HS-27A (cell line): ENCODE data around the gene GMDS.

Experiments used
- DNase-seq: peaks from one replicate; pipeline ENCODE4 v3.0.0-alpha.2; 2012; ENCODE audit warnings: low read depth, missing footprints

GMDS gene

GRCh38 chr6:1590580-1590979 is 654.8 kb downstream of the GMDS start:
- DNase-seq, result no peak

- no peak for DNase-seq
These were observed 656.2 kb downstream of the GMDS start for GRCh38 chr6:1589208-1589607.

DNA sequence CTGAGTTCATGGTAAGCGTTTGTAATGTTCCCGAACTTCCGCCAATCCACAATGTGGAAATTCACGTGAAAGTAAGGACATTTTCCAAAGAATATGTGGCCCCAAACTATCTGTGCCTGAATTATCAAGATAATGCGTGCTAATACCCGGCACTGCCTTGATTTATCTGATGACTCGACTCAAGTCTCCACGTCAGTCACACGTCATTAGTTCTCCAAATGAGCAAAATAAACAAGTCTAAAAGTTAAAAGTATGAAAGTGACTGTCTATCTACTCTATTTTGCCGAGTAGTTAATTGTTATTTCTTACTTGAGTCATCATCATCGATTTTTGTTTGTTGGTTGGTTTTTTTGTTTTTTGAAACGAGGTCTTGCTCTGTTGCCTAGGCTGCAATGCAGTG is 657.4 kb downstream of the GMDS start:
- DNase-seq, result no peak

GRCh38 chr6:1587546-1587945 is 657.9 kb downstream of the GMDS start:
- no peak for DNase-seq

DNA sequence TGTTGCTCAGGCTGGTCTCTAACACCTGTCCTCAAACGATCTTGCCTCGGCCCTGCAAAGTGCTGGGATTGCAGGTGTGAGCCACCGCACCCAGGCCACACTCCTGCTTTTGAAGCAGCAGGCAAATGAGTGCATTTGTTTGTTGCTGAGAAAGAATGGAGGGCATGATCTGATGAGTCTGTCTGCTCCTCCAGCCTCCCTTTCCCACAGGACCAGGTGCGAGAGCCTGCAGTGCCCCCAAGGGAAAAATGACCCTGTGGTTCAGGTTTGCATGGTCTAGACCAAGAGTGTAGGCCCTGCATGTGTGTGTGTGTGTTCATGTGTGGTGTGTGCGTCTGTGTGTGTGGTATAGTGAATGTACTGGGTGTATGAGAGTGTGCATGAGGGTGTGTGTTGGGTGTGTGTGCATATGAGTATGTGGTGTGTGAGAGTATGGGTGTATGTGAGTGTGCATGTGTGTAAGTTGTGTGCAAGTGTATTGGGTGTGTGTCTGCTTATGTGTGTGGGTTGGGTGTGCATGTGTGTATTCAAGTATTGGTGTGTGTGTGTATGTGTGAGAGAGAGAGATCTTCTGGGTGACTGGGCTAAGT is 658.4 kb downstream of the GMDS start:
- no peak for DNase-seq

GRCh38 chr6:1586256-1586655 is 659.1 kb downstream of the GMDS start:
- no peak for DNase-seq

GRCh38 chr6:1585669-1586049 is 659.7 kb downstream of the GMDS start:
- no peak for DNase-seq

GRCh38 chr6:1584996-1585668 is 660.3 kb downstream of the GMDS start:
- no peak for DNase-seq

DNA sequence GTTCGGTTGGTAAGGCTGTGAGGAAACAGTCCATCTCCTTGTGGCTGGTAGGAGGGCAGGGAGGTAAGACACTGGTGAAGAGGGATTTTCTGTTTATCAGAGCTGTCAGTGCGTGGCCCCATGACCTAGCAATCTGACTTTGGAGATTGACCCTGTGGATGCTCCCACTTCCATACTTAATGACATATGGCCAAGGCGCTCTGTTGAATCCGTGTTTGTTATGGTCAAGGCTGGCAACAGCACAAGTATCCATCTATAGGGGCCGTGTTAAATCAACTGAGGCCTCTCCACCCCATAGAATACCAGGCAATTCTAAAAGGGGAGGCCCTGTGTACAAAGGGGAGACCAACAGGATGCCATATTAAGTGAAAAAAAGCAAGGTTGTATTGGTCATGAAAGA is 661.3 kb downstream of the GMDS start:
- no peak for DNase-seq

DNA sequence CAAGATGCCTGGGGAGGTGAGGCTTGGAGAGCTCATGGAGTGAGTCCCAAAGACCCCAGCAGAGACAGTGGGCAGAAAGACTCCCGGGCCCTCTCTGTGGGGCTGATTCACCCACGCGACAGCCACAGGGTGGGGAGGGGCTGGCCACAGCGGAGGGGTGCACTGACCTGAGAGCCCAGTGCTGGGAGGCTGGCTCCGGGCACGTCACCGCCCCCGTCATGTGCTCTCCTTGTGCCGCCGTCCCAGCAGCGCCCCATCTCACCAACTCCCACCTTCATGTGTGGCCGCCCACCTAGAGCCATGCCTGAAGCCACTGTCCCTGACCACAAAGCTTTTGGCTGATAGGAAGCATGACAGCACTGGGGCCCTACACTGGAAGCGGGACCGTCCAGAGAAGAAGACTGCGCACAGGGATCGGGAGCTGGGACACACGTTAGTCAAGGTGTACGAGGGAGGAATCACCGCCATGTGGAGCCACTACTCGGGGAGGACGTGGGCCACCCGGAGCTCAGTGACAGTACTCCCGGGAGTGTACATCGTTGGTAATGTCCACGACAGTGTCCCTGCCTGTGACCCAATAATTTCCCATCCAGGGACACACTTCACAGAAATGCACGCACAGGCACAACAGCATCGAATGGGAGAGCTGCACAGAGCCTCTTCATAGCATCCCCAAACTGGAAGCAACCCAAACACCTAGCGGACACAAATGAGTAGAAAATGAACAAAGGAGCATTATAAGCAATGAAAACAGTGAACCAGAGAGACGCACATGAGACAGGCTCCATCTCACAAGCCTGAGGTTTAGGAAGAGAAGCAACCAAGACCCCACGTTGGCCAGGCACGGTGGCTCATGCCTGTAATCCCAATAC is 664.0 kb downstream of the GMDS start:
- no peak for DNase-seq

- DNase-seq, result no peak
These were observed 664.8 kb downstream of the GMDS start for GRCh38 chr6:1580585-1580984.

DNA sequence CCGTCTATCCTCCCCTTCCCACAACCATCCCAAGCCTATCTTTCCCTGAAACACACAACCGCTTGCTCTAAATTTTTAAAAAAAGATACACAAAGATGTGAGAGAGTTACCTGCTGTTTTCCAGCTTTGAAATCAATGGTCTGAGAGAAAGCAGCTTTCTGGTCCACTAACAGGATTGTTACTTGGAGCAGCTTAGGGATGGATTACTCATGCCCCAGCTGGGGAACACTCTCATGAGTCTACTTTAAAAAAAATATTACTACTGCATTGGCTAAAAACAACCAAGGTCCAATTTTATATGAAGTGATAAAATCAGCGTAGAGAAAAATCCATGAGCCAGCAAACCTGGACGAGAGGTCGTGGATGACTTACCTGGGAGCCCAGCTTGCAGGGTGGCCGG is 665.3 kb downstream of the GMDS start:
- no peak for DNase-seq

DNA sequence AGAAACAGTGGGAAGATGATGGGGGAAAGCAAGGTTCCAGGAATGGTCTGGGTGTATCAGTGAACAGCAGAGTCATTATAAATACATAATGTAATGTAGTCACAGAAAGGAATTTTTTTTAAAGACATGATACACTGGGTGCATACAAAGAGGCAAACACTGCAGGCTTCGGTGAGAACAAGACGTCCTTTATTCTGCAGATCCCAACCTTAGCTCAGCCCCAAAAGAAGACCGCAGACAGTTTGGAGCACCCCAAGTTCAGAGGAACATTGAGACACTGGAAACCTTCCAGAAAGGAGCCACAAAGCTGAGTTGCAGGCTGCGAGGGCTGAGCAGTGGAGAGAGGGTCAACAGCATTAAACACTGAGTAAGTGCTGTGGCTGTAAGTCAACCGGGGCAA is 666.3 kb downstream of the GMDS start:
- DNase-seq, result no peak

- DNase-seq, result no peak
These were observed 667.3 kb downstream of the GMDS start for GRCh38 chr6:1577896-1578745.

DNA sequence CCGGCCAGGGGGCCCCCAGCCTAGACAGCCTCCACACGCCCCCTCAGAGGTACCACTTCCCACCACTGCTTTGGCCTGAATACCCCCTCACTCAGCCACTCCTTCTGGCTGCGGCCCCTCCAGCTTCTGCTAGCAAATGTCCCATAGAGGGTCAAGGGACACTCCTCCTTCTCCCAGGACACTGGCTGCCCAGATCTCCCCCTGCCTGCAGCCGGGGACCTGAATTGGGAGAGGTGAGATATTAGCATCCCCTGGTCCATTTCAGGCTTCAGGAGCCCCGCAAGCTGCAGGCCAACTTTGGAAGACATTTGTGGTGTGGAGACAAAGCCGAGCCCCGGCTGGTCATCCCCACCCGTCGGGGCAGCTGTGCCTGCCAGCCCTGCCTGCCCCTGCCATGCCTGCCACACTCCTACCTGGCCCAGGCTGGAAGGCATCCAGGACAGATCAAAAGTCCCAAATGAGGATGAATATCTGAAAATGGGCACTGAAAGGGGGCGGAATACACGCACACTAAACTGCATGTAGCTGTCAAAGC is 668.2 kb downstream of the GMDS start:
- no peak for DNase-seq

DNA sequence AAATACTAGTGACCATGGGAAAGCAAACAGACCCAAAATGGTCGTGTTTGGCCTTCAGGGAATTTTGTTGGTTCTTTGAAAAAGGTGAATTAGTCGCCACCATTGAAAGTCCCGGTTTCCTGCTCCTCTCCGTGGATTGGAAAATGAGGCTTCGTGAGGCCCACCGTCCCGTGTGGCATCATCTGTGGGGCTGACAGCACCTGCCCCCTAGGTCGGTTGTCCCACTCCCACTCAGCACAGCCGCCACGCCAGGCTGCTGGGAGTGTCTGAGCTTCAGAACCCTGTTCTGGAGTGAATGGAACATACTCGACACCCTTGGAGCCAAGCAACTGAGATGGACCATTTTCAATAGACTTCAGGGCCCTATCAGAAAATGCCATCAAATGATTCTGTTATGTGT is 668.7 kb downstream of the GMDS start:
- no peak for DNase-seq

DNA sequence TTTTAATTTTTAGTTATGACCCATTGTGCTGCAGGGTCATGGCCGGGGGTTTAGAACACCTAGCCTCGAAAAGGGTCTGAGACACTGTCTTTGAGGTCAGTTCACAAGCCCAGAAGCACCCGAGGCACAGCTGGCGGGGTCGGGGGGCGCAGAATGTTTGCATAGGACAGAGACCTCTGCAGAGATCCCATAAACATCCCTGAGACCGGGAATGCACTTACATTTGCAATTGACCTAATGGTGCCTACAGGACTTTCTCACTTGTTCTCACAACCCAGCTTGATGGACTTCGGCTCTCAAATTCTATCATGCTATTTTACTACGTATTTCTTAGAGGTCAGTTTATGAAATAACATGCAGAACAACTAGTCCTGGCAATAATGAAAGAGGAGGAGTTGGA is 669.2 kb downstream of the GMDS start:
- no peak for DNase-seq

DNA sequence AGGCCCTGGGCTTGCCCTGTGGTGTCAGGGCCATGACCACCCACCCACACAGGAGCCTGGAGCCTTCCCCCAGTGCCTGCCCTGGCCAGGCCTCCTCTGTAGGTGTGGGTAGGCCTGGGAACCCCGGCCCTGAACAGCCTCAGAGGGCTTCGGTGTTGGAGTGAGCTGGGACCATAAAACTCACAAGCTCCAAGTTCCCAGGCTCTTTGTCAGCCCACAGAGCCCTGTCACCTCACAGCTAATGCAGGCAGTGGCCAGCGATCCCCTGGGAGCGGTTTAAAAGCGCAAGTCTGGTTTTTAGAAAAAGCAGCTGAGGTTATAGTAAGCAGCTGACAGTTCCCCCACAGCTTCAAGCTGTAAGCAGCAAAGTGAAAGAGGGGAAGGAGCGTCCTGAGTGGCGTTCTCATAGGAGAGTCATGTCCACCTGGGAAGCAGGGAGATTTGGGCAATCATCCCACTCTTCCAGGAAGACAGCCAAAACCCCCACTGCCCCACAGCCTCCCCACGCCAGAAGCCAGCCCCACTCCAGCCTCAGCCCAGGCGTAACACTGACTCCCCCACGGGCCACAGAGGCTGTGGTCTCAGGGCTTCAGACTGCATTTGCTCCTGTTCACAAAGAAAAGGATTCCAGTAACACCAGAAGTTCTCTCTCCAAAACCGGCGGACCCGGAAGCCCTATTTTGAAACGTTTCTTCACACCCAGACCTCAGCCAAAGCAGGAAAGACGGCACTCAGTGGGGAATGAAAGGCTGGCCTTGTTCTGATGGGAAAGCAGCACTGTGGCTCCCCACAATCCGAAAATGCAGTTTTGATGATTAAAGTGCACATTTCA is 670.0 kb downstream of the GMDS start:
- no peak for DNase-seq

GRCh38 chr6:1574890-1575209 is 670.6 kb downstream of the GMDS start:
- DNase-seq, result no peak

GRCh38 chr6:1574083-1574761 is 671.2 kb downstream of the GMDS start:
- no peak for DNase-seq
